Measurements from ENCODE around the gene RGS7.
"Not testable (repeated sequence)": the region's sequence is repeated elsewhere in the genome, so short reads cannot be mapped to it uniquely, and the experiment has no call there.

RGS7 gene

GRCh38 chr1:241311056-241311746 lies 45.8 kb downstream of the RGS7 start:
- Mint-ChIP-seq H3K27ac (no peak overlapping the region), H3K4me1 (peaks cover 5% of the 10 kb centered on the region), H3K9me3 (no peaks in the 10 kb centered on the region), H3K27me3 (peaks cover 2% of the 10 kb centered on the region), H3K36me3 (no peaks in the 10 kb centered on the region), H3K4me3 (no peak overlapping the region)
- DNase-seq (ENCODE audit: low spot score in 2 of 2) (no peak), ATAC-seq (ENCODE audit: low read depth) (no peak)

- Mint-ChIP-seq H3K9me3 (no peaks in the 10 kb centered on the region), H3K4me1 (peaks cover 5% of the 10 kb centered on the region), H3K27ac (no peak overlapping the region), H3K4me3 (no peak overlapping the region), H3K27me3 (peaks cover 2% of the 10 kb centered on the region), H3K36me3 (no peaks in the 10 kb centered on the region)
- no peak for DNase-seq (ENCODE audit: low spot score in 2 of 2)
- no peak for ATAC-seq (ENCODE audit: low read depth)
Observed at GRCh38 chr1:241310451-241310850, 46.6 kb downstream of the RGS7 start.

- DNase-seq (ENCODE audit: low spot score in 2 of 2), result no peak
- Mint-ChIP-seq H3K27me3 (peaks cover 2% of the 10 kb centered on the region), H3K4me1 (peaks cover 5% of the 10 kb centered on the region), H3K4me3 (no peak overlapping the region), H3K9me3 (peaks cover 1% of the 10 kb centered on the region), H3K27ac (no peak overlapping the region), H3K36me3 (no peaks in the 10 kb centered on the region)
- ATAC-seq (ENCODE audit: low read depth), result no peak
Observed at GRCh38 chr1:241309651-241310050, 47.4 kb downstream of the RGS7 start.

GRCh38 chr1:241308471-241308870 lies 48.5 kb downstream of the RGS7 start:
- ATAC-seq (ENCODE audit: low read depth), result no peak
- DNase-seq (ENCODE audit: low spot score in 2 of 2), result no peak
- H3K36me3 Mint-ChIP-seq, result no peaks in the 10 kb centered on the region
- H3K9me3 Mint-ChIP-seq, result peaks cover 4% of the 10 kb centered on the region
- H3K27ac Mint-ChIP-seq, result no peak overlapping the region
- H3K4me3 Mint-ChIP-seq, result no peak overlapping the region
- H3K4me1 Mint-ChIP-seq, result peaks cover 5% of the 10 kb centered on the region
- H3K27me3 Mint-ChIP-seq, result peaks cover 2% of the 10 kb centered on the region

- Mint-ChIP-seq H3K4me1 (peaks cover 5% of the 10 kb centered on the region), H3K27me3 (peaks cover 2% of the 10 kb centered on the region), H3K36me3 (peaks cover 3% of the 10 kb centered on the region), H3K4me3 (no peak overlapping the region), H3K9me3 (peaks cover 7% of the 10 kb centered on the region), H3K27ac (no peak overlapping the region)
- ATAC-seq (ENCODE audit: low read depth) (no peak), DNase-seq (ENCODE audit: low spot score in 2 of 2) (no peak)
Observed at GRCh38 chr1:241308011-241308410, 49.0 kb downstream of the RGS7 start.

GRCh38 chr1:241306125-241306790 lies 50.7 kb downstream of the RGS7 start:
- Mint-ChIP-seq H3K4me1 (peaks cover 3% of the 10 kb centered on the region), H3K36me3 (peaks cover 5% of the 10 kb centered on the region), H3K4me3 (no peak overlapping the region), H3K9me3 (peaks cover 7% of the 10 kb centered on the region), H3K27ac (no peak overlapping the region), H3K27me3 (peaks cover 2% of the 10 kb centered on the region)
- ATAC-seq (ENCODE audit: low read depth), result no peak
- no peak for DNase-seq (ENCODE audit: low spot score in 2 of 2)

- not testable (repeated sequence) for H3K9me3 Mint-ChIP-seq; ATAC-seq (ENCODE audit: low read depth); H3K4me1 Mint-ChIP-seq; DNase-seq (ENCODE audit: low spot score in 2 of 2); H3K4me3 Mint-ChIP-seq; H3K36me3 Mint-ChIP-seq; H3K27me3 Mint-ChIP-seq; H3K27ac Mint-ChIP-seq
Observed at GRCh38 chr1:241302024-241302423, 55.0 kb downstream of the RGS7 start.

GRCh38 chr1:241299347-241299746 lies 57.7 kb downstream of the RGS7 start:
- ATAC-seq (ENCODE audit: low read depth), result no peak
- no peak for DNase-seq (ENCODE audit: low spot score in 2 of 2)
- Mint-ChIP-seq H3K4me1 (no peaks in the 10 kb centered on the region), H3K4me3 (no peak overlapping the region), H3K9me3 (peaks cover 6% of the 10 kb centered on the region), H3K27me3 (no peaks in the 10 kb centered on the region), H3K36me3 (peaks cover 5% of the 10 kb centered on the region), H3K27ac (no peak overlapping the region)

GRCh38 chr1:241292973-241293372 lies 64.0 kb downstream of the RGS7 start:
- peaks cover 4% of the 10 kb centered on the region for H3K36me3 Mint-ChIP-seq
- no peak overlapping the region for H3K27ac Mint-ChIP-seq
- DNase-seq (ENCODE audit: low spot score in 2 of 2) (no peak), ATAC-seq (ENCODE audit: low read depth) (no peak)
- H3K4me1 Mint-ChIP-seq, result no peaks in the 10 kb centered on the region
- H3K4me3 Mint-ChIP-seq, result no peak overlapping the region
- H3K9me3 Mint-ChIP-seq, result no peaks in the 10 kb centered on the region
- H3K27me3 Mint-ChIP-seq, result no peaks in the 10 kb centered on the region

GRCh38 chr1:241291548-241291947 lies 65.5 kb downstream of the RGS7 start:
- H3K4me3 Mint-ChIP-seq; H3K36me3 Mint-ChIP-seq; DNase-seq (ENCODE audit: low spot score in 2 of 2); H3K27me3 Mint-ChIP-seq; H3K4me1 Mint-ChIP-seq; H3K27ac Mint-ChIP-seq; H3K9me3 Mint-ChIP-seq; ATAC-seq (ENCODE audit: low read depth): not testable (repeated sequence)

- Mint-ChIP-seq H3K27me3 (no peaks in the 10 kb centered on the region), H3K27ac (no peak overlapping the region), H3K4me1 (no peaks in the 10 kb centered on the region), H3K4me3 (no peak overlapping the region), H3K9me3 (peaks cover 26% of the 10 kb centered on the region), H3K36me3 (peaks cover 10% of the 10 kb centered on the region)
- no peak for DNase-seq (ENCODE audit: low spot score in 2 of 2)
- ATAC-seq (ENCODE audit: low read depth), result no peak
Observed at GRCh38 chr1:241286486-241286885, 70.5 kb downstream of the RGS7 start.

- ATAC-seq (ENCODE audit: low read depth) (no peak), DNase-seq (ENCODE audit: low spot score in 2 of 2) (no peak)
- Mint-ChIP-seq H3K27me3 (no peaks in the 10 kb centered on the region), H3K4me1 (no peaks in the 10 kb centered on the region), H3K27ac (no peak overlapping the region), H3K9me3 (peaks cover 13% of the 10 kb centered on the region), H3K4me3 (no peak overlapping the region), H3K36me3 (peaks cover 7% of the 10 kb centered on the region)
Observed at GRCh38 chr1:241276391-241276790, 80.6 kb downstream of the RGS7 start.

- peaks cover 13% of the 10 kb centered on the region for H3K9me3 Mint-ChIP-seq
- ATAC-seq (ENCODE audit: low read depth), result no peak
- H3K27me3 Mint-ChIP-seq, result no peaks in the 10 kb centered on the region
- DNase-seq (ENCODE audit: low spot score in 2 of 2), result no peak
- peaks cover 7% of the 10 kb centered on the region for H3K36me3 Mint-ChIP-seq
- no peak overlapping the region for H3K4me3 Mint-ChIP-seq
- no peak overlapping the region for H3K27ac Mint-ChIP-seq
- H3K4me1 Mint-ChIP-seq, result no peaks in the 10 kb centered on the region
Observed at GRCh38 chr1:241275981-241276380, 81.0 kb downstream of the RGS7 start.

GRCh38 chr1:241275226-241275625 lies 81.8 kb downstream of the RGS7 start:
- Mint-ChIP-seq H3K4me1 (no peaks in the 10 kb centered on the region), H3K9me3 (peaks cover 13% of the 10 kb centered on the region), H3K4me3 (no peak overlapping the region), H3K36me3 (peaks cover 7% of the 10 kb centered on the region), H3K27ac (no peak overlapping the region), H3K27me3 (no peaks in the 10 kb centered on the region)
- no peak for ATAC-seq (ENCODE audit: low read depth)
- DNase-seq (ENCODE audit: low spot score in 2 of 2), result no peak

- Mint-ChIP-seq H3K36me3 (peaks cover 6% of the 10 kb centered on the region), H3K4me1 (no peaks in the 10 kb centered on the region), H3K27ac (no peak overlapping the region), H3K9me3 (peaks cover 13% of the 10 kb centered on the region), H3K27me3 (no peaks in the 10 kb centered on the region), H3K4me3 (no peak overlapping the region)
- DNase-seq (ENCODE audit: low spot score in 2 of 2) (no peak), ATAC-seq (ENCODE audit: low read depth) (no peak)
Observed at GRCh38 chr1:241274693-241275092, 82.3 kb downstream of the RGS7 start.
